OCI-LY7 (cell line): ENCODE measurements around the gene MMS22L.

Experiments
- CTCF ChIP-seq: fragments of 200-600 bp; sonication (generic); conservative IDR thresholded peaks from 2 replicates; pipeline ENCODE4 v1.5.1; 2014; ENCODE audit warnings: mild to moderate bottlenecking, antibody characterized with exemption, low read length, moderate library complexity, mixed read lengths
- EZH2phosphoT487 ChIP-seq: fragments of 200-600 bp; sonication (generic); IDR thresholded peaks from 2 replicates; pipeline ENCODE4 v1.6.1; 2018; ENCODE audit warnings: low read depth, borderline replicate concordance, mild to moderate bottlenecking, mixed run types, antibody characterized with exemption, low read length, moderate library complexity, mixed read lengths

GRCh38 chr6:97141756-97142155 is 141.3 kb downstream of the MMS22L start:
- TF ChIP-seq CTCF = no peak
- no peak for TF ChIP-seq EZH2phosphoT487
